MCF 10A (cell line): ENCODE data around the gene COLEC11. TPM values are rescaled to one million over a fixed set of nuclear protein-coding genes. Genes with fewer than 3 reads are reported as not detected.

ENCODE experiments used
- BruUV-seq: library from RNA; stranded (reverse); fragments of 400-500 nt; replicated peaks from 2 replicates; lab custom pipeline; 2021; lab: Mats Ljungman, UMichigan
- CTCF ChIA-PET: fragments of 300-600 bp; sonication (Branson Sonifier 250); formaldehyde crosslinking; extraction: SDS; loops from one replicate; lab custom pipeline; 2021; ENCODE audit warnings: antibody characterized with exemption, inconsistent platforms; lab: Yijun Ruan, JAX
- POLR2A ChIA-PET: fragments of 300-600, 350-650 bp; sonication (Branson Sonifier 250); formaldehyde crosslinking; extraction: SDS; loops from one replicate; lab custom pipeline; 2020; ENCODE audit warnings: antibody characterized with exemption, inconsistent platforms; lab: Yijun Ruan, JAX
- DNase-seq: peaks from one replicate; pipeline ENCODE4 v3.0.0-alpha.2; 2018; ENCODE audit not compliant: unreplicated experiment
- H3K27ac Mint-ChIP-seq: one replicate; pipeline ENCODE4 v1.8.0; 2022; ENCODE audit warnings: mild to moderate bottlenecking, low read depth, mixed read lengths; ENCODE audit not compliant: unreplicated experiment
- H3K27me3 Mint-ChIP-seq: one replicate; pipeline ENCODE4 v1.8.0; 2022; ENCODE audit warnings: mixed read lengths; ENCODE audit not compliant: insufficient read depth, unreplicated experiment
- H3K36me3 Mint-ChIP-seq: one replicate; pipeline ENCODE4 v1.8.0; 2022; ENCODE audit warnings: mild to moderate bottlenecking, moderate library complexity, mixed read lengths; ENCODE audit not compliant: insufficient read depth, unreplicated experiment
- H3K4me1 Mint-ChIP-seq: one replicate; pipeline ENCODE4 v1.8.0; 2022; ENCODE audit warnings: mixed read lengths; ENCODE audit not compliant: insufficient read depth, unreplicated experiment
- H3K4me3 Mint-ChIP-seq: one replicate; pipeline ENCODE4 v1.8.0; 2022; ENCODE audit warnings: mild to moderate bottlenecking, moderate library complexity, mixed read lengths; ENCODE audit not compliant: unreplicated experiment
- H3K9me3 Mint-ChIP-seq: one replicate; pipeline ENCODE4 v1.8.0; 2022; ENCODE audit warnings: mixed read lengths; ENCODE audit not compliant: unreplicated experiment
- CTCF ChIP-seq: fragments of 200-600 bp; IDR thresholded peaks from one replicate; pipeline ENCODE4 v1.8.0; 2022; ENCODE audit warnings: antibody characterized with exemption, mild to moderate bottlenecking; ENCODE audit not compliant: unreplicated experiment
- intact Hi-C: fragments of 100-400 bp; cut with micrococcal nuclease; formaldehyde crosslinking; loops from 2 replicates; pipeline ENCODE4 v1.14.1; 2022
- total RNA-seq: library from RNA; stranded (reverse); gene quantifications from 2 replicates; pipeline ENCODE4 v1.2.3, GENCODE V29; 2022

The COLEC11 gene
- total RNA-seq, 1 experiment from 2014 or later: not detected

GRCh38 chr2:3595985-3596384 is 1.1 kb downstream of the COLEC11 start:
- no TSS peak for BruUV-seq
- peaks cover 11% of the 10 kb centered on the region for H3K27me3 Mint-ChIP-seq
- CTCF ChIA-PET: interaction anchor here (0.6 kb wide), 1 partner anchor 173 kb away, joined by 3 read pairs; no protein-coding TSS in a partner anchor

GRCh38 chr2:3596901-3597417 is 2.0 kb downstream of the COLEC11 start:
- peaks cover 11% of the 10 kb centered on the region for H3K27me3 Mint-ChIP-seq
- H3K36me3 Mint-ChIP-seq: no peaks in the 10 kb centered on the region
- H3K27ac Mint-ChIP-seq: no peak overlapping the region
- POLR2A ChIA-PET: no interaction called here
- no TSS peak for BruUV-seq
- no peak for TF ChIP-seq CTCF
- intact Hi-C loops: no loop called here
- H3K4me1 Mint-ChIP-seq: no peaks in the 10 kb centered on the region
- no peak for DNase-seq
- no peaks in the 10 kb centered on the region for H3K9me3 Mint-ChIP-seq
- CTCF ChIA-PET: no interaction called here
- H3K4me3 Mint-ChIP-seq: no peak overlapping the region

More at GRCh38 chr2:3595985-3596384, 1.1 kb downstream of the COLEC11 start:
- no peak overlapping the region for H3K4me3 Mint-ChIP-seq
- POLR2A ChIA-PET: no interaction called here
- no peaks in the 10 kb centered on the region for H3K4me1 Mint-ChIP-seq
- no peak overlapping the region for H3K27ac Mint-ChIP-seq
- intact Hi-C loops: no loop called here
- no peaks in the 10 kb centered on the region for H3K36me3 Mint-ChIP-seq
- TF ChIP-seq CTCF: no peak
- H3K9me3 Mint-ChIP-seq: no peaks in the 10 kb centered on the region
- no peak for DNase-seq

GRCh38 chr2:3597567-3597966 is 2.7 kb downstream of the COLEC11 start:
- H3K36me3 Mint-ChIP-seq: no peaks in the 10 kb centered on the region
- H3K9me3 Mint-ChIP-seq: no peaks in the 10 kb centered on the region
- BruUV-seq: no TSS peak
- no peak overlapping the region for H3K27ac Mint-ChIP-seq
- H3K27me3 Mint-ChIP-seq: peaks cover 11% of the 10 kb centered on the region
- no peak overlapping the region for H3K4me3 Mint-ChIP-seq
- intact Hi-C loops: no loop called here
- H3K4me1 Mint-ChIP-seq: no peaks in the 10 kb centered on the region
- POLR2A ChIA-PET: no interaction called here
- CTCF ChIA-PET: no interaction called here
- no peak for TF ChIP-seq CTCF
- no peak for DNase-seq

- no peak for DNase-seq
- CTCF ChIA-PET: no interaction called here
These were observed 3.4 kb downstream of the COLEC11 start for GRCh38 chr2:3598197-3598910.

More at GRCh38 chr2:3598197-3598910, 3.4 kb downstream of the COLEC11 start:
- Mint-ChIP-seq H3K36me3 (no peaks in the 10 kb centered on the region), H3K4me3 (no peak overlapping the region), H3K9me3 (no peaks in the 10 kb centered on the region), H3K27ac (no peak overlapping the region), H3K4me1 (no peaks in the 10 kb centered on the region), H3K27me3 (peaks cover 11% of the 10 kb centered on the region)
- intact Hi-C loops: no loop called here
- TF ChIP-seq CTCF: no peak
- POLR2A ChIA-PET: no interaction called here
- BruUV-seq: no TSS peak
